ENCODE data around the gene ZP4.

The ZP4 gene

GRCh38 chr1:237894131-237894530 is 3.4 kb upstream of the ZP4 start:
- no peak for TF ChIP-seq CTCF (IDR thresholded peaks at IDR 0.05; ENCODE audit: low read depth, low read length)
- no peak for DNase-seq (ENCODE audit: extremely low read depth, low read depth)

DNA sequence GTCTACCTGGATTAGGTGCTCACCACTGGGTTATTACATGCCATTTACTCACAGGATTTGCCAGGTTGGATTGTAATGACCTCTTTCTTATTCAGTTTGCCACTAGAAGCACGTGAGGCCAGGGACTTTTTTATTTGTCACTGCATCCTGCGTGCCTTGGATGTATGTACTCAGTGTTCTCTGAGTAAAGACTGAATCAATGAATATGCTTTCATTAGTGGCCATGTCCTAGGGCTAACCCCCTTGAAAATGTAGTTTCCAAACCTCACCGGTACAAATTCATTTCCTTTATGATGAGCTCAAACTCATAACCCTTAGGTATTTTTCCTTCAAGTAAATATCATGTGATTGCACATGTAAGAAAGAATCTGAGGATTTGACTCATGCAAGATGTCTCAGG is 1.3 kb upstream of the ZP4 start:
- no peak for DNase-seq (ENCODE audit: extremely low read depth, low read depth)
- no peak for TF ChIP-seq CTCF (IDR thresholded peaks at IDR 0.05; ENCODE audit: low read depth, low read length)

GRCh38 chr1:237891266-237891665 is 544 bp upstream of the ZP4 start:
- no peak for TF ChIP-seq CTCF (IDR thresholded peaks at IDR 0.05; ENCODE audit: low read depth, low read length)

DNA sequence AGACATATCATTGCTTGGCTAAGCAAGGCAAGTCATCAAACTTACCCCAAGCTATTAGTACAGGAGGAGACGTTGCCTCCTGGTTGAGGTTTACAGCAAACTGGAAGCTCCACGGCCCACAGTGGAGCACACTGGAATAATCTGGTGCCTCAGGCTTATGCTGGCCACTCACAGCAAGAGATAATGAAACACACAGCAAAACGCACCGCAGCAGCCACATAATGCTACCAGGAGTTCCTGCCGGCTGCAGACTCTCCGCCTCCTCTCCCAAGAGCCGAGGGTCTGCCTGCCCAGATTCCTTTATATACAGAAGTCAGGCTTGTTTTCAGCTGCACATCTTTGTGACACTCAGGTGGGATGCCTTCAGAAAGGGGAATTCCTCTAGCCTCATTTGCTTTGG is 306 bp downstream of the ZP4 start:
- TF ChIP-seq CTCF (IDR thresholded peaks at IDR 0.05; ENCODE audit: low read depth, low read length), result no peak
- no peak for DNase-seq (ENCODE audit: extremely low read depth, low read depth)

More at GRCh38 chr1:237891266-237891665, 544 bp upstream of the ZP4 start:
- no peak for DNase-seq (ENCODE audit: extremely low read depth, low read depth)

DNA sequence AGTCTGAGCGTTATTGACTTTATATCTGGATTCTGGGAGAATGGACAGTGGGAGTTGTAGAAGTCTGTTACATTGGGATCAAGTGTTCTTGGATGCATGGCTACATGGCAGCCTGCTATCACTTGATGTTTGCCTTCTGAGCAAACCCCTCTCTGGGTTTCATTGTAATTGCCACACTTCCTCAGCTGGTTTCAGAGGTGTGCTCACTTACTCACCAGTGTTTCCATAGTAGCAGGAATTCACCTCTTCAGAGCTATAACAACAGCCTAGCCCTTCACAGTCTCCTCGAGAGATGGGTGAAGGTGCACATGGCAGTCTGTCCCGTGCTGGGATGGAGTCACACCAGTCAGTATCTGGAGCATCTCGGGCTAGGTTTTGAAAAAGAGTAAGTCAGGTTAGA is 2.6 kb downstream of the ZP4 start:
- DNase-seq (ENCODE audit: extremely low read depth, low read depth), result no peak
- TF ChIP-seq CTCF (IDR thresholded peaks at IDR 0.05; ENCODE audit: low read depth, low read length), result no peak

DNA sequence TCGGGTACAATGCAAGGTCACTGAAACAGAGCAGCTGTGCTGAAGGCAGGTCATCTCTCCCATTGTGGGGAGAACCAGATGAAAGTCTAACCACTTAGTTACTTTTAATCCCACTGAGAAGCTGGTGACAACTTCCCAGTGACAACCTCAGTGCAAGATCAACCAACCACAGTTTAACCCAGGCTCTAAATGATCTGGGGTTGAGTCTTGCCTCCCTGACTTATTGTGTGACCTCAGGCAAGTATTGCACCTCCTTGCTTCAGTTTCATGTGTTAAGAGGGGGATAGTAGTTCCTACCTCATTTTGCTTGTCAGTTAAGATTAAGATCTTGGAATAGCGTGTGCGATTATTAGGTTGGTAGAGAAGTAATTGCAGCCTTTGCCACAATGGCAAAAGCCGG is 3.2 kb downstream of the ZP4 start:
- no peak for DNase-seq (ENCODE audit: extremely low read depth, low read depth)
- TF ChIP-seq CTCF (IDR thresholded peaks at IDR 0.05; ENCODE audit: low read depth, low read length), result no peak

DNA sequence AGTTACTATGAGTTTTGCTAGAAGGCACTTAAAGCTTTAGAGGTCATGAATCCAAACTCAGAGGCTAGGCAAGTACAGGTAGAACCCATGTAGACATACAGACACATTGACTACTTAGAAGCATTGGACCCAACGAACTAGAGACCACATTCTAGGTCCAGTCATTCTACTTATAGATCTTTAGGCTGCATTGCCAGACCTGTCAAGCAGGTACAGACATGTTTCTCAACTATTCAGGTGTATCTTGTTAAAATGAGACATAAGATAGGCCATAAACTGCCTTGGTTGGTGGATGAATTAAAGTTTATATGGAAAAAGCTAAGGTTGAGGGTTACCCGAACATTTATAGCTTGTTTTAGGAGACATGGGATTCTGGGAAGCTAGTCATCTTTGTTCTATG is 6.5 kb downstream of the ZP4 start:
- DNase-seq (ENCODE audit: extremely low read depth, low read depth), result no peak
- TF ChIP-seq CTCF (IDR thresholded peaks at IDR 0.05; ENCODE audit: low read depth, low read length), result no peak
